DOHH2 (cell line): ENCODE results near the gene CCDC6.

Experiments used
- CTCF ChIP-seq: fragments of 200-600 bp; sonication (generic); IDR thresholded peaks from one replicate; pipeline ENCODE4 v1.5.1; 2014; ENCODE audit warnings: antibody characterized with exemption, mild to moderate bottlenecking, low read depth, low read length; ENCODE audit not compliant: poor library complexity, severe bottlenecking
- EZH2phosphoT487 ChIP-seq: fragments of 200-600 bp; sonication (generic); IDR thresholded peaks from 2 replicates; pipeline ENCODE4 v1.6.1; 2017; ENCODE audit warnings: borderline replicate concordance, mild to moderate bottlenecking, antibody characterized with exemption, low read length, moderate library complexity, mixed read lengths

- TF ChIP-seq CTCF (no peak), EZH2phosphoT487 (no peak)
Observed at GRCh38 chr10:59851864-59852263, 54.5 kb downstream of the CCDC6 start.
